GM21825 (cell line): ENCODE results near the gene ITPKA.

ENCODE experiments used
- ATAC-seq: cut with Tn5 transposase; IDR thresholded peaks from one replicate; pipeline ENCODE4 v1.9.1; 2021; ENCODE audit warnings: mild to moderate bottlenecking, moderate library complexity; ENCODE audit not compliant: unreplicated experiment

ITPKA gene

DNA sequence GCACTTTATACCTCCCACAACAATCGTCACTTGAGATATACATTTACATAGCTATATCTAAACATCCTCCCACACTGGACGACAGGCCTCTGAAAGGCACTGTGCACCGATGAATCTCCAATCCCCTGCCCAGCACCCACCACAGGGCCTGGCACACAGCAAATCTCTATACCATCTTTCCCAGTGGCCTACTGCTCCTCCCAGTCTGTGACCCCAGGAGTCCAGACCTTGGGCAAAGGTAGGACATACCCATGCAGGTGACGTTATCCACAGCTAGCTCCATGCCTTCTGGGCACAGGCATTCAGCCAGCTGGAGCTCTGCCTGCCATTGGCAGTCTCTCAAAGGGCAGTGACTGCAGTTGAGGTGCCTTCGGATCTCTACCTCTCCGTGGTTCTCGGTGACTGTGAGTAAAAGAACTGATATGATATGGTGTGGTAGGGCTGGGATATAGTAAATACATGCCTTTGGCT lies 14.2 kb downstream of the ITPKA start:
- ATAC-seq, result no peak

DNA sequence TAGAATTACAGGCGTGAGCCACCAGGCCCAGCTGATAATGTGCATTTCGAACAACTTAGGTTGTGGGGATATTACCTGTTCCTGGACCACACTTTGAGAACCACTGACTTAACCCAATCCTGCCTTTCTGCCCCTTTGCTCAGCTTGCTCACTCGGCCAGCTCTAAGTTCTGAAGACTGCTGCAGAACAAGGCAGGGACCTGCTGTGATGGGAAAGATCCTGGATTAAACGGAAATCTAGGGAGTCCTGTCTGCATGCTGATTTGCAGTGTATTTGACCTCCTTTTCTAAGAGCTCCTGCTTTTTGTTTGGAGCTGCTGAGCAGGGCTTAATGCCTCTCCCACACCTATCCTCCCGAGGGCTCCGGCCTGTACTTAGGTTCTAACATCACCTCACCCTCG lies 17.1 kb downstream of the ITPKA start:
- no peak for ATAC-seq

DNA sequence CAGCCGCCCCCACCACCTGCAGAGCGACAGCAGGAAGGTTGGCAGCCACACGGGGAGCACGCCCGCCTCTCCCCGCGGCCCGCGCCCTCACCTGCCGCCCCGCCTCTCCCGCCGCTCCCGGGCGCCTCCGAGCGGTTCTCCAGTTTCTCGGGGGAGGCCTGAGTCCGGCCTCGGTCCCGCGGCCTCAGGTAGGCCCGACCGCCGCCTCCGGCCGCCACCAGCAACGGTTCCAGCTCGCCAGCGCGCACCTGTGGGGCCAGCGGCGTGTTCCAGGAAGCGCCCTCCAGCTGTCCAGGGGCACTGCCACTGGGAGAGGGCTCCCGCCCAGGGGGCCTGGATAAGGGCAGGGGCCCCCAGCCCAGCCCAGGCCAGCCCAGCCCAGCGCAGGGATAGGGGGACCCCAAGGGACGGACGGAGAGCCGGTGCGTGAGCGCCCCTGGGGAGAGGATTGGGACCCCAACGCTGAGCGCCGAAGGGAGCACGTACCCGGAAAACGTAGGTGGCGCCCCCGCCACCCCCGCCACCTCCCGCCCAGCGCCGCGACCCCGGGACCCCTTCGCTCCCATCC lies 17.7 kb downstream of the ITPKA start:
- no peak for ATAC-seq

DNA sequence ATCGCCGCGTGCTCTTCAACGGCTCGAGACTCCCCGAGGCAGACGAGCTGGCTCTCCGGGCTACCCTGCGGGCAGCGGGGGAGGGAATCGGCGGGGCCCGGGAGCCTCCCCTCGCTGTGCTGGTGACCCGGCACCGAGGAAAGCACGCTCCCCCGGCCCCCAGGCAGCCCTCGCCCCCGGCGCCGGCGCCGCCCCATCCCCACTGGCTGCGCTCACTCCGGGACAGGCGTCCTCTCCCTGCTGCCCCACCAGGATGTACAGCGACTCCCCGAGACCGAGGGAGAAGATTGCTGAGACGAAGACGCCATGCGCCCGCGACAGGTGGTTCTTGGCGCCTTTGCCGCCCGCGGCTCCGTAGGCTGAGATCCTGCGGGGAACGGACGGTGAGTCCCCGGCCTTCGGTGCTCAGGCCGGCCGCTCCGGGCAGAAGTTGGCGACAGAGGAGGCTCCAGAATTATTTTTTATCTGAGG lies 18.3 kb downstream of the ITPKA start:
- ATAC-seq, result no peak

- no peak for ATAC-seq
Measured at GRCh38 chr15:41512512-41512939, 18.9 kb downstream of the ITPKA start.

GRCh38 chr15:41512940-41513505 lies 19.3 kb downstream of the ITPKA start:
- no peak for ATAC-seq

GRCh38 chr15:41513506-41514227 lies 20.0 kb downstream of the ITPKA start, which contains the start of gene LTK:
TSS of gene LTK (minus strand) at chr15:41513827. CDS start at chr15:41513709, 118 bp downstream.
- no peak for ATAC-seq

DNA sequence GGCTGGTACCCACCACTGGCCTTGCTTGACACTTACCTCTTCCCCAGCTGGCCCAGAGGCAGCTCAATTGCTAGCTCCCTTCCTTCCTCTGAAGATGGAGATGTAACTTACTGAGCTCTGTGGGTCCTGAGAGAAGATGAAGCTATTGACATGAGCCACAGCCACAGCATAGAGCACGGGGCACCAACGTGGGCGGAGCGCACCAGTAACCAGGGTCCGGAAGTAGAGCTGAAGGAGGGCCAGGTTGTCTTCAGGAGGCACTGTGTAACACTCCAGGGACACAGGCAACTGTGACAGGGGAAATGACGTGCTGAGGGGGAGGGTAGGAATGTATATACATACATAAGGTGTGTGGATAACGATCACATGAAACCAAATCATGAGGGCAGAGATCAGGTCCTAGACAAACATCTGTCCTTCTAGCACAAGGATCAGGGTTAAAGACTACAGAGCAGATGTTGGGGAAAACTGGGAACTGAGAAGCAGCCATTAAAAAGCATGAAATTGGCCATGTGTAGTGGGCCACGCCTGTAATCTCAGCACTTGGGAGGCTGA lies 24.3 kb downstream of the ITPKA start:
- no peak for ATAC-seq

GRCh38 chr15:41520636-41521035 lies 27.0 kb downstream of the ITPKA start:
- ATAC-seq, result no peak

- no peak for ATAC-seq
Measured at GRCh38 chr15:41521614-41522013, 27.9 kb downstream of the ITPKA start.

- no peak for ATAC-seq
Measured at GRCh38 chr15:41523097-41523496, 29.4 kb downstream of the ITPKA start.

DNA sequence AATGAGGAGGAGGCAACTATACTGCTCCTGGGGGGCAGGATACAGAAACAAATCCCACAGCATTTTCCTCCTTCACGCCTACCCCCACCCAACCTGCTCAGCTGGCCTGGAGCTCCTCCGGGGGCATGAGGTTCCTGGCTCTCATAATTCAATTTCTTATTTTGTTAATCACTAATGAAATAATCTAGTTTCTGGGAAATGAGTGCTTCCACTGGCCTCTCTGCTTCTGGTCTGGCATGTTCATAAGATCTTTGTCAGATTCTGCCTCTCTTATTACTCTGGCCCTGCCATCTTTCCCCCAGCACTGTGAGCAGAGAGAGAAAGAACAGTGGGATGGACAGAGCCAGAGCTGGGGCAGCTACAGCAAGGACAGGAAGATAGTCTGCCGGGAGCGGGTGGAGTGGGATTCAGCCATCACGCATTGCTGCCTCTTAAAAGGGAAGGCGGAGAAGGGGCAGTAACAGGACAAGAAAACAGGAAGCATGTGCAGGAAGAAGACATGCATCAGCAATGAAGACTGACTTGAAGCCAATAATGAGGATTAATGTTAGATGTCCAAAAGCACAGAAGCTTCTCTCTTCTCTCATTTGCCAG lies 36.8 kb downstream of the ITPKA start:
- no peak for ATAC-seq

DNA sequence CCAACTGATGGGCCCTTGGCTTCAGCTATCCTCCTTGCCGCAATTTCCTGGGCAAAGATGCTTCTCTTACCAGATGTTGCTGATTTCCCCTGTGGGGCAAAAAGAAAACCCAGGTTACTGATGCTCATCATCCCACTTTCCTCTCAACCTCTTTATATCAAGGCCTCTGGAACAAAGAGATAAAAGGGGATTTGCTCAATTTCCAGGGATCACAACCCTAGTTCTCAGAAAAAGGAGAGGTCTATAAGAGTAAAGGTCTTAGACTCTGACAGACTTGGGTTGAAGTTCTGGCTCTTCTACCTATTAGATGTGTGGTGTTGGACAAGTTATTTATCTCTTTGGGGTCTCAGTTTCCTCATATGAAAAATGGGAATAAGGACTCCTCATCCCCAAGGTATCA lies 41.9 kb downstream of the ITPKA start:
- no peak for ATAC-seq

DNA sequence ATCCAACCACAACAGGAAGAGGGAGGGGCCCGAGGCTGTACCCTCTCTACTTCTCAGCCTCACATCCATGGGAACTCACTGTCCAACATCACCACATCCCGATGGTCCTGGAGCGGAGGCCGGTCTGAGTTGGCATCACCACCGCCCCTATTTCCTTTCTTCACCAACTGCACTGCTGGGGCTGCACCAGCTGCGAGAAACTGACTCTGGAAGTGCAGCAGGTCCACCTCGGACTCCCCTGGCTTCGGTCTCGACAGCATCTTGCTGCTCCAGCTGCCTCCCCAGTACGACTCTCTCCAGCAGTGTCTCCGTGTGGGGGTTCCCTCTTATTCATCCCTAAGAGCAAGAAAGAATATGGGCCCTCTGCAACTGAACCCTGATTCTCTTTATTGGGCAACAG lies 43.2 kb downstream of the ITPKA start:
- no peak for ATAC-seq

DNA sequence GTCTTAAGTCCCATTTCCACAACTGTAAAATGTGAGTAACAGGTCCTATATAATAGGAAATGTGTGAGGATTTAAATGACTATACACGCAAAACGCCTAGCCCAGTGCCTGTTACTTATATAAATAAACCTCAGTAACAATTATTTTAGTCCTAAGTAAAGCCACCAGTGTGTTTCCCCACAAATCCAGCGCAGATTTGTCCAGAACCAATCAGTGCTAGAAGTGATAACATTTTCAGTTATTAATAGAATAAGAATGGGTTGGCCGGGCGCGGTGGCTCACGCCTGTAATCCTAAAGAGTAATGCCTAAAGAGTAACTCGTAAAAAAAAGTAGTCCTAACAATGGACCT lies 49.8 kb downstream of the ITPKA start:
- no peak for ATAC-seq

DNA sequence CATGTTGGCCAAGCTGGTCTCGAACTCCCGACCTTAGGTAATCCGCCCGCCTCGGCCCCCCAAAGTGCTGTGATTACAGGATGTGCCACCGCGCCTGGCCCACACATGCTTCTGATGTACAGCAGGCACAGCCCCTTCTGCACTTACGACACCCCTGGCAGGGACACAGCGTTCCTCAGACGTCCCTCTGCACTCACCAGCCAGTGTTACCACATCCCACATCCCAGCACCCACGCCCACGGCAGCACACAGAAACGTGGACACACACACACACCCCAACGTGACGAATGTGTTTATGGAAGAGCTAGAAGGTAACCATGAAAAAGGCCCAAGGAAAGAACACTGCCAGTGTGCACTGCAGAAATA lies 51.0 kb downstream of the ITPKA start:
- ATAC-seq, result no peak

GRCh38 chr15:41545218-41545617 lies 51.5 kb downstream of the ITPKA start:
- ATAC-seq, result no peak

- no peak for ATAC-seq
Measured at GRCh38 chr15:41546851-41547786, 53.4 kb downstream of the ITPKA start.

- no peak for ATAC-seq
Measured at GRCh38 chr15:41550066-41550775, 56.5 kb downstream of the ITPKA start.
